ENCODE results near the gene FITM2. TPM values are rescaled to one million over a fixed set of nuclear protein-coding genes. Genes with fewer than 3 reads are reported as not detected.

FITM2 gene
- total RNA-seq, 1 donor from 2014 or later: 4.9 TPM

DNA sequence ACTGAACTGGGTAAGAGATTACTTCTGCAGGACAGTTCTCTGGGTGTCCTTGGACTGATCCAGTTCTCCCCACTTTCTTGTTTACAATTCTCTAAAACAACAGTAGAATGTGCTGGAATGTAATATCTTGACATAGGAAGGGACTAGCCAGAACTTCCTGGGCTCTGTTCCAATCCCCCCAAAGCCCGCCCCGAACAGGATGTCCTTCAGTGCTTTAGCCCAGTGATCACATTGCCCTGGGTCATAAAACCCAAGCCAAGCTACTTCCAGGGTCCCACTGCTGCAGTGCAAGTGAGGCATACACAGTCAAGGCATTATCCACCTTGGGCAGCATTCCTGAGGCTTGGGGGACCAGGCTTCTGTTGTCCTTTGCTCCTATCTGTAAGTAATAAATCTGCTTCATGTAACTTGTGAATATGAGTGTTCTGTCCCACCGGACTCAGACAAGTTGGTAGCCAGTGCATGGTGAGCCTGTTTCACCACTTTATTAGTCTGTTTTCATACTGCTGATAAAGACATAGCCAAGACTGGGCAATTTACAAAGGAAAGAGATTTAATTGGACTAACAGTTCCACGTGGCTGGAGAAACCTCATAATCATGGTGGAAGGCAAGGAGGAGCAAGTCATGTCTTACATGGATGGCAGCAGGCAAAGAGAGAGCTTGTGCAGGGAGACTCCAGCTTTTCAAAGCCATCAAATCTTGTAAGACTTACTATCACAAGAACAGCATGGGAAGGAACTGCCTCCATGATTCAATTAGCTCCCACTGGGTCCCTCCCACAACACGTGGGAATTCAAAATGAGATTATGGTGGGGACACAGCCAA, 23.5 kb downstream of the FITM2 start:
- ATAC-seq: peak; percentile 32
- no peak for DNase-seq (ENCODE audit: low spot score)

DNA sequence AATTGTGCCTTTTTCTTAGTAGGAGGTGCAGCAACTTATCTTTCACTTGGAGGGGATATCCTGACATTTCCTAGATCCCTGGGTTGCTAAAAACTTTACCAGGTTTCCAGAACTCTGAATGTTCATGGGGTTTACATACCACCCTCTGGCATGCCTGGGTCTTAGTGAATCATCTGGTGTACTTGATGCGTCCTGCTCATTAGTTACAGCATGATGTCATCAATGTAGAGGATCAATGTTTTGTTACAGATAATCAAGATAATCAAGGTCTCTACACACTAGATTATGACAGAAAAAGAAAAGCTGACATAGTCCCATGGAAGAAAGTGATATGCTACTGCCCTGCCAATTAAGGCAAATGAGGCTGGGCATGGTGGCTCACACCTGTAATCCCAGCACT, 27.0 kb downstream of the FITM2 start:
- no peak for ATAC-seq
- no peak for DNase-seq (ENCODE audit: low spot score)

DNA sequence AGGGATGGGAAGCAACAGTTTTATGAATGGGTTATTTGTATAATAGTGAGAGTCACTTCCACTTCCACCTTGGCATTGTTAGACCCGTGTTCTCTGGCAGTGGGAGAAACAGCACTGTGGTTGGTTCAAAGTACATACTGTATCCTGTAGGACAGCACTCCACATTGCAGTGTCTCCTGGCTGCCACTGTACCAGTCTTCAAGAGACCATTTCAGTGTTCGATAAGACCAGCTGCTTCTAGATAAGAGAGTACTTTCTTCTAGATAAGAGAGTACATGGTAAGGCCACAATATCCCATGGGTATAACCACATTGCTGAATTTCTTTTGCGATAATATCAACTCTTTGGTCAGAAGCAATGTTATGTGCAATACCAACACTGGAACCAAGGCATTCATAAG, 28.8 kb downstream of the FITM2 start:
- DNase-seq (ENCODE audit: low spot score): no peak
- ATAC-seq: peak; percentile 39

DNA sequence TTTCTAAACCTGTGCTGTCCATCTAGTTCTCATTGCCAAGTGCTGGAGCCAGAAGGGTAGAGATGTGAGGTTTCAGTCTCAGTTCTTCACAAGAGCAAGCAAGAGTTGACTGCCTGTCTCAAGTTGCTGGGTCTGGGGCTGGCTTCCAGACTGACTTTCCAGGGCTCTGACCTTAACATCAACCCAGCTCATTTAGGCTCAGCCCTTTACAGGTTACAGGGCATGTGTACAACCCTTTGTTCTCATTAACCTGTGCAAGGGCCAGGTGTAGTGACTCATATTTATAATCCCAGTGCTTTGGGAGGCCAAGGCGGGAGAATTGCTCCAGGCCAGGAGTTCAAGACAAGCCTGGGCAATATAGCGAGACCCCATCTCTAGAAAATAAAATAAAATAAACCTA, 30.6 kb downstream of the FITM2 start:
- ATAC-seq: no peak
- DNase-seq (ENCODE audit: low spot score): no peak

DNA sequence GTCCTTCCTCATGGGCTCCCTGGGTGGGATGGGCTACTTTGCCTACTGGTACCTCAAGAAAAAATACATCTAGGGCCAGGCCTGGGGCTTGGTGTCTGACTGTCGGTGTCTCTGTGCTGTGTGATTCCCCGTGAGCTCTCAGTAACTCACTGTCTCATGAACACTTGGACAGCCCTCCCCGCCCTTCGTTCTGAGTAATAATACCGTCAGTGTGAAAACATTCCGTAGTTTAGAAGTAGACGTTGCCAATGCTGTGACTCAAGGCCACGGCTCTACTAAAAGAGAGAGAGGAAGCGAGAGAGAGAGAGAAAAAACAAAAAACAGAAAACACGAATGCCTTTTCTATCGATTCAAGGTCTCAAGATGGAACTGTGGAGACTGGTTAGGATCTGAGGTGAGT, 31.8 kb downstream of the FITM2 start:
- DNase-seq (ENCODE audit: low spot score) (no peak), ATAC-seq (no peak)

DNA sequence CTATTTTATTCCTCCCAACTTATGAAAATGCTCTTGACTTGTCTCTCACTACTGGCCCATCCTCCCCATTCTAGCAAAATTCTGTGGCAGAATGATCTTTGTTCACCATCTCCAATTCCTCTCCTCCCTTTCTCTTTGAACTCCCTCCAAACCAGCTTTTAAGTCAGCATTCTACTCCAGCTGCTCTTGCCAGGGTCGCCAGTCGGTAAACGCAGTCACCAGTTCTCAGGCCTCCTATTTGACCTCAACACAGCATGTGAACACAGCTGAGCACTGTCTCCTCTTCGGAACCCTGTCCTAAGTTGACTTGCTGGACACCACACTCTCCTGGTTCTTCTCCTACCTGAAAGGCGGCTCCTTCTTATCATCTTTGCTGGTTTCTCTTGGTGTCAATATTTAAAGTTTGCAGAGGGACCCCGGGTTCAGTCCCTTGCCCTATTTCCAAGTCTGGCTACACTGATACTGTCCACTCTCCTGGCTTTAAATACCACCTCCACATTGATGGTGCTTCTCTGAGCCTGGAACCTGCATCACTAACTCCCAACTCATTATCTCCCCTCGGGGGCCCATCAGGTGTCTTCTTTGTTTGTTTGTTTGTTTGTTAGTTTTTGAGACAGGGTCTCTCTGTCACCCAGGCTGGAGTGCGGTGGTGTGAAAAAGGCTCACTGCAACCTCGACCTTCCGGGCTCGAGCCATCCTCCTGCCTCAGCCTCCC, 36.5 kb downstream of the FITM2 start:
- ATAC-seq (no peak), DNase-seq (ENCODE audit: low spot score) (no peak)

DNA sequence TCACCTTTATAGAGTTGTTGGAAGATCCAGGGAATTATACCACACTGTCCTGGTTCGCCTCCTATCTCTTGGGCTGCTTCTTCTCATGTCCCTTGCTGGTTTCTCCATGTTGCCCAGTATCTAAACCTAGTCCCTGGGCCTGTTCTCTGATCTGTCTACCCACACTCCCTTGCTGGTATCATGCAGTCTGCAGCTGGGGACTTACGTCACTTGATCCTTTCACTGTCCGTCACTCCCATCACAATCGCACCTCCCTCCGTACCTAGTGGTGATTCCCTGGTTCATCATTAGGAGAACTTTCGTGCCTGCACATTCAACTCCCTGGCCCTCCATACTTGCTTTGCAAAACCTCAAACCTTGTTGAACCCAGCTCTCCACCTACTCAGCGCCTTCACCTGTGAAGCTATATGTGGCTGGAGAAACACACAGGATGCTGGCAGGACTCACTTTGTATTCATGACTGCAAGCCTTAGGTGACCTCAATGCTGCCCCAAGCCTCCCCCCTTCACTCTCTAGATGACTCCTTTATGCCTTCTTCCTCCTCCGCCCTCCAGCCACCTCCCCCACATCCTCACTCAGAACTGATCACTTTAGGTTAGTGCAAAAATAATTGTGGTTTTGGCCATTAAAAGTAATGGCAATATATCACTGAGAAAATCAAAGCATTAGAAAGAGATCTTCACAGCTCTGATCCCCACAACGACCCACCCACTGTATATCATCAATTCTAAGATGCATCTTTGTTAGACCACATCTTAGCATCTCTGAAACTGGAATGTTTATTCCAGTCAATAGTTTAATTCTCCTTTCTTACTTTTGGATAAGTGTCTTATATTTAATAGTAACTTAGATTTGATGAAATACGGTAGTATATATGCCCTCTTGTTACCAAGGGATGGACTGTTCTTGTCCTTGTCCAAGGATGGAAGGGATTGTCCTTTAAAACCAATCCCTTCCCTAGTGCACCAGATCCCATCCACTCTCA, 37.5 kb downstream of the FITM2 start:
- DNase-seq (ENCODE audit: low spot score): no peak
- ATAC-seq: no peak

DNA sequence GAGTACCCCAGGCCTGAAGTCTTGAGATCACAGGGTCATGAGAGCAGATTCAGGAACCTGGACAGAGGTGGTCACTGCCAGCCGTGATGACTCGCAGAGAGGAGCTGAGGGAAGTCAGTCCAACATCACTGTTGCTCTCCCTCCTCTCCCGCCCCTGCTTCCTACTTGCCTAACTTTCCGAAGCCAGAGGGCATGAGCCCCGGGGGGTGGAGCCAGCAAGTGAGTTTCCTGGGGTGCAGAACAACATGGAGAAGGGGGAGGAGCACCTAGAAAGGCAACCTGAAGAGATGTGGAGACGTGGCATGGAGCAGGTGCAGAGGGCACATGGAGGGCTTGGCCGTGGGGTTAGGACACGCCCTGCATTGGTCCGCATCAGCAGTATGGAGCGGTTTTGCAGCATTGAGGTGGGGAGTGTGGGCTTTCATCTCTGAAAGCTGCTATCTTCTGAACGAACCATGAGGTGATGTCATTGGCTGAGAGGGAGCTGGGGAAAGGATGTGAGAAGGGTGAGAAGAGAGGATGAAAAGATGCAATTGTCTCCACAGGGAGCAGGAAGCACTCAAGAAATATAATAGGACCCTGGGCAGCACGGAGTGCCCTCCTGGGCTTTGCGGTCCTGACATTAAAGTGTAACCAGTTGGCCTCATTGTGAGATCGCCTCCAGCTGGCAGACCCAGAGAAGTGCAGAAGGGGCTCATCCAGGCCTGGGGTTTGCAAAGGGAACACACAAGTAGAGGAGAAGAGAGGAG, 38.9 kb downstream of the FITM2 start:
- DNase-seq (ENCODE audit: low spot score) (no peak), ATAC-seq (no peak)

DNA sequence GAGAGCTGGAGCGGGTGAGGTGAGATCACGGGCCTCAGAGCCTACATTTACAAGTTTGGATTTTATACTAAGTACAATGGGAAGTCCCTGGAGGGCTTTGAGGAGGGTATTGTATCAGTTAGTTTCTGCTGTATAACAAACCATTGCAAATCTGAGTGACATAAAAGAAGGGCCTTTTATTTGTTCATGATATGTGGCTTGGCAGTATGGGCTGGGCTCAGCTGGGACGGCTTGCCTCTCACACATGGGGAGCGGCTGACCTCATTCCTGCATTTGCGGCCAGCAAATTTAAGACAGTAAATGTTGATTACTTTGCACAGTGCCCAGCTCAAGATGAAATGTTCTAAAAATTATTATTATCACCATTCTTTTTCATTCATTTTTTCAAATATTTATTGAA, 42.2 kb downstream of the FITM2 start:
- DNase-seq (ENCODE audit: low spot score): no peak
- no peak for ATAC-seq

DNA sequence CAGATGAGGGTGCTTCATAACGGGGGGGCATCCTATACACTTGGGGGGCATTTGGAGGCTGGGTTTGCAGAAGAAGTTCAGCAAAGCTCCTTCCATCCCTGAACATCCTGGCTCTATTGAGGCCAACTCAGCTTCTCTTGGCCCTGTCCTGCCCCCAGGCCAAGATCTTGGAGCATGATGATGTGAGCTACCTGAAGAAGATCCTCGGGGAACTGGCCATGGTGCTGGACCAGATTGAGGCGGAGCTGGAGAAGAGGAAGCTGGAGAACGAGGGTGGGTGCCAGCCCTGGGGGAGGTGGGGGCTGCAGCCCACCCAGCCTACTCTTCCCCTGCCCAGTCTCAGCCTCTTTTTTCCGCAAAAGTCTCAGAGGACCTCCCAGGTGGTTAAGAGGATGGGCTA, 46.7 kb downstream of the FITM2 start:
- ATAC-seq: no peak
- DNase-seq (ENCODE audit: low spot score): no peak

DNA sequence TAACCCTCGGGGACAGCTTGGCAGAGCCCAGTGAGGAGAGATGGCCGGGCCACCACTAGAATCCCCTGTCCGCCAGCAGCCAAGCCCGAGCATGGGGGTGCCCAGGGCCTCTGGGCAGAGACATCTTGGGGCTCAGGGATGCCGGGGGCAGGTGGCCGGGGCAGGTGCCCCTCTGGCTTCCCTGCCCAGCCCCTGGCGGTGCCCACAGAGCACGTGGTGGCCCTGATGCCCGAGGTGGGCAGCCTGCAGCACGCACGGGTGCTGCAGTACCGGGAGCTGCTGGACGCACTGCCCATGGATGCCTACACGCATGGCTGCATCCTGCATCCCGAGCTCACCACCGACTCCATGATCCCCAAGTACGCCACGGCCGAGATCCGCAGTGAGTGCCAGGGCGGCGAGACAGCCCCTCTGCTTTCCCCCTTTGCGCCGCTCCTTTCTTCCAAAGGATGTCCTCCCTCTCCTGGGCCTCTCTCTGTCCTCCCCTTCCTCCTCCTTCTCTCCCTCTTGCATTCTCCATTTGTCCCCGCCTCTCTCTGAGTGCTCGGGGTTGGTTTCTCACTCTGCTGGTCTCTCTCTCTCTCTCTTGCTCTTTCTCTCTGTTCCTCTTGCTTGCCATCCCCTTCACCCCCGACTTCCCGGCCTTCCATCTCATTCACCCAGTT, 52.6 kb downstream of the FITM2 start:
- no peak for ATAC-seq
- DNase-seq (ENCODE audit: low spot score): no peak

DNA sequence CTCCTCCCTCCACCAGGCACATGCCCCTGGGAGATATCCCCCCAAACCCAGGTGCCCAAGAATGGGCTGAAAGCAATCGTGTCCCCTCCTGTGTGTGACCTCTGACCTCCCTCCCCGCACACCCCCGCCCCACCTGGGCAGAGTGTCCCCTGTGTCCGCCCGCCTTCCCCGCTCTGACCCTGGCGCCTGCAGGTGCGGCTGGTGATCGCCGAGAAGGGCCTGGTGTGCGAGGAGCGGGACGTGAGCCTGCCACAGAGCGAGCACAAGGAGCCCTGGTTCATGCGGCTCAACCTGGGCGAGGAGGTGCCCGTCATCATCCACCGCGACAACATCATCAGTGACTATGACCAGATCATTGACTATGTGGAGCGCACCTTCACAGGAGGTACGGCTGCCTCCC, 54.0 kb downstream of the FITM2 start:
- DNase-seq (ENCODE audit: low spot score): no peak
- ATAC-seq: no peak

DNA sequence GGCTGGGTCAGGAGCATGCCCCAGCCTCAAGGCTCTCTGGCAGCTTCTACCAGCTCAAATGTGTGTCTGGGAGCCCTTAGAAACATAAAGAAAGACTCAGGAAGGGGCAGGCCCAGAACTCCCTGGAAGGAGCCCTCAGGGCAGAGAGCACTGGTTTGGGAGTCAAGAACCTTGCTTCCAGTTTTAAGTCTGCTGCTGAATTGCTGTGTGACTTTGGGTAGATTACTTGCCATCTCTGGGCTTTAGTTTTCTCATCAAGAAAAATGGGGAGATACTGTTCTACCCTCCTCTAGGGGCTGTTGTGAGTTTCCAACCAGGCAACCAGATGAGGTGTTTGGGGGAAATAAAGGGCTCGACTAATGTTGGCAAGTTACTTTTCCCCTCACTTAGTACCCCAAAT, 55.1 kb downstream of the FITM2 start:
- ATAC-seq: no peak

DNA sequence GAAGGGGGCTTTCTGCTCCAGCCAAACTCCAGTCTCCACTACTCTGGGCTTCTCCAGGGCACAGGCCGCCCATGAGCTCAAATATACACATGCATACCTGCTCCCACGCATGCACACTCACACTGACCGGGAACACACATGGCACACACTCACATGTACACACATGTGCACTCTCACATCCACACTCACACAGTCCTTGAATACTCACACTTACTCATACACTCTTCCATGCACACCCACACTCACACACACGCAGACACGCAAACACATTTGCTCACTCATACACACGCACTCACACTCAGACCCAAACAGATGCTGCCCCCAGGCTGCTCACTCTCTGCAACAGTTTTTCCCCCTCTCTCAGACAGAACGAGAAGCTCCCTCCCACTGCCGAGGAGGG, 56.9 kb downstream of the FITM2 start:
- ATAC-seq (no peak), DNase-seq (ENCODE audit: low spot score) (no peak)

More for the DNA sequence above, 55.1 kb downstream of the FITM2 start:
- no peak for DNase-seq (ENCODE audit: low spot score)

DNA sequence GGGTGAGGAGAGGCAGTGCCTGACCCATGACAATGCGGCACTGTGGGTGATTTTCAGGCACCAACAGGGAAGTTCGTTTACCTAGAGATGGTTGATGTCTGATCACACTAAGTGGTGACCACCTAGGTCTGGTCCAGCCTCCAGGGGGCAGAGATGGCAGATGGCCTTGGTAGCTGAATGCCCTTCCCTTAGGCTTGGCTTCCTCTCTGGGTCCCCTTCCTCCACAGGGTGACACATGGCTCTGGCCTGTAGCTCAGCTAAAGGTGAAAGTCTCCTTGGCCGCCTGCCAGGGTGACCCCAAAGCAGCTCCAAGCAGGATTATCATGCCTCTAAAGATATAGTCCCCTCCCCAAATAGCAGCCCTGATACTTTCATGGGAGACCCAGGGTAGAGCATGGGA, 57.5 kb downstream of the FITM2 start:
- ATAC-seq: no peak
- no peak for DNase-seq (ENCODE audit: low spot score)

Other genes with a start within 250 kb of the FITM2 start
- 0.13 TPM for gene JPH2, start 124.0 kb downstream of the FITM2 start, total RNA-seq
- 11.8 TPM for gene OSER1, start 100.4 kb downstream of the FITM2 start, total RNA-seq
- gene GDAP1L1, start 63.9 kb downstream of the FITM2 start, total RNA-seq: not detected
- gene R3HDML, start 25.8 kb upstream of the FITM2 start, total RNA-seq: not detected
- gene HNF4A, start 44.5 kb upstream of the FITM2 start, total RNA-seq: 189 TPM
- 95.0 TPM for gene TTPAL, start 164.7 kb upstream of the FITM2 start, total RNA-seq
- 50.4 TPM for gene SERINC3, start 210.9 kb upstream of the FITM2 start, total RNA-seq

All from left lobe of liver (tissue), 2 donors.